ENCODE data around the gene TRIP4.

DNA sequence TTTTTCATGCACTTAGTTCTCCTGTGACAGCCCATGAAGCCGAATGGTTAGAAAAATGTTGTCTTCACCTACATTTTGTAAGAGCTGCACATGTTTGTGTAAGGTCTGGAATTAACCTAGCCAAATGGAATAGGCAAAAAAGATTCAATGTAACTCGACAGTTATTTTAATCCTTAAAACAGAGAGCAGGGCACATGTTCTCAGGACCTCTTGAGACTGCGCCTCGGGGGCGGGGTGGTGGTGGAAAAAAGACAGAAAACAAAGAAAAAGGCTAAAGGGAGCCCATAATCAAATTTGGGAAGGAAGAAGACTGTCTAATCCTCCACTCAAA lies 31.0 kb upstream of the TRIP4 start:
- TF ChIP-seq EZH2 (IDR thresholded peaks at IDR 0.05; ENCODE audit: borderline replicate concordance, low read length) = no peak
- TF ChIP-seq, protein P1, sequence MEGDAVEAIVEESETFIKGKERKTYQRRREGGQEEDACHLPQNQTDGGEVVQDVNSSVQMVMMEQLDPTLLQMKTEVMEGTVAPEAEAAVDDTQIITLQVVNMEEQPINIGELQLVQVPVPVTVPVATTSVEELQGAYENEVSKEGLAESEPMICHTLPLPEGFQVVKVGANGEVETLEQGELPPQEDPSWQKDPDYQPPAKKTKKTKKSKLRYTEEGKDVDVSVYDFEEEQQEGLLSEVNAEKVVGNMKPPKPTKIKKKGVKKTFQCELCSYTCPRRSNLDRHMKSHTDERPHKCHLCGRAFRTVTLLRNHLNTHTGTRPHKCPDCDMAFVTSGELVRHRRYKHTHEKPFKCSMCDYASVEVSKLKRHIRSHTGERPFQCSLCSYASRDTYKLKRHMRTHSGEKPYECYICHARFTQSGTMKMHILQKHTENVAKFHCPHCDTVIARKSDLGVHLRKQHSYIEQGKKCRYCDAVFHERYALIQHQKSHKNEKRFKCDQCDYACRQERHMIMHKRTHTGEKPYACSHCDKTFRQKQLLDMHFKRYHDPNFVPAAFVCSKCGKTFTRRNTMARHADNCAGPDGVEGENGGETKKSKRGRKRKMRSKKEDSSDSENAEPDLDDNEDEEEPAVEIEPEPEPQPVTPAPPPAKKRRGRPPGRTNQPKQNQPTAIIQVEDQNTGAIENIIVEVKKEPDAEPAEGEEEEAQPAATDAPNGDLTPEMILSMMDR (IDR thresholded peaks at IDR 0.05; ENCODE audit: low read length) = no peak
